Kidney (tissue), 14 donors: ENCODE measurements around the gene LRRC55. TPM values are rescaled to one million over a fixed set of nuclear protein-coding genes. Genes with fewer than 3 reads are reported as not detected.
A peak's percentile ranks its signal among the peaks of the same experiment; 100 is the strongest.

Experiments
- DNase-seq, 5 donors: peaks; one replicate each; pipeline ENCODE4 v3.0.0-alpha.2; 2013 to 2020
- FAIRE-seq: peaks from 2 replicates; lab custom pipeline; 2012; peaks lifted over from hg19 to GRCh38; lab: Jason Lieb, UNC
- H3K27ac ChIP-seq, 2 donors: one replicate each; pipeline ENCODE4 v1.7.0; 2013; ENCODE audit warnings: low read depth in 2 of 2, low read length in 2 of 2, inconsistent platforms in 1 of 2
- H3K27me3 ChIP-seq: one replicate; pipeline ENCODE4 v1.7.1; 2013; ENCODE audit warnings: low read length, inconsistent platforms; ENCODE audit not compliant: control insufficient read depth, insufficient read depth
- H3K36me3 ChIP-seq, 3 donors: one replicate each; pipeline versions ENCODE4 v1.7.0 to v1.7.1; 2013; ENCODE audit warnings: low read length in 3 of 3, control low read depth in 1 of 3, inconsistent platforms in 1 of 3; ENCODE audit not compliant: insufficient read depth in 3 of 3, control insufficient read depth in 2 of 3
- H3K4me1 ChIP-seq, 3 donors: one replicate each; pipeline versions ENCODE4 v1.7.0 to v1.7.1; 2013; ENCODE audit warnings: low read length in 3 of 3, inconsistent platforms in 1 of 3, low read depth in 1 of 3; ENCODE audit not compliant: control insufficient read depth in 2 of 3, insufficient read depth in 2 of 3
- H3K4me3 ChIP-seq, 3 donors: one replicate each; pipeline versions ENCODE4 v1.7.0 to v1.8.1; 2013; ENCODE audit warnings: low read length in 3 of 3, control low read depth in 1 of 3, inconsistent platforms in 1 of 3
- H3K9ac ChIP-seq, 3 donors: one replicate each; pipeline versions ENCODE4 v1.7.0 to v1.7.1; 2013; ENCODE audit warnings: low read length in 3 of 3, control low read depth in 1 of 3, inconsistent platforms in 1 of 3
- H3K9me3 ChIP-seq, 3 donors: one replicate each; pipeline versions ENCODE4 v1.7.0 to v1.7.1; 2013; ENCODE audit warnings: low read length in 3 of 3, control low read depth in 1 of 3, inconsistent platforms in 1 of 3; ENCODE audit not compliant: control insufficient read depth in 2 of 3, insufficient read depth in 1 of 3
- CTCF ChIP-seq: IDR thresholded peaks from 3 replicates; pipeline ENCODE4 v1.5.1; 2012; ENCODE audit warnings: mild to moderate bottlenecking, moderate library complexity, borderline replicate concordance; ENCODE audit not compliant: insufficient read depth; ENCODE audit errors: extremely low read depth
- intact Hi-C: fragments of 100-400 bp; cut with DNase I; formaldehyde crosslinking; loops from one replicate; pipeline ENCODE4 v1.11.1; 2022
- polyA plus RNA-seq: library from polyadenylated mRNA; stranded (reverse); fragments of 350-450 nt; fragmentation: Illumina TruSeq; extraction: RNeasy Lipid Tissue Mini Kit (QIAGEN cat#74804); gene quantifications from one replicate; pipeline ENCODE4 v1.2.3, GENCODE V29; 2014; ENCODE audit warnings: low read depth, low replicate concordance; ENCODE audit not compliant: insufficient read depth
- total RNA-seq: library from RNA; stranded (reverse); fragmentation: NEBNext Ultra II Directional; extraction: Animal tissue kit (Norgen Biotek cat#: 25700); gene quantifications from one replicate; pipeline ENCODE4 v1.2.1, GENCODE V29; 2021
- donor health status: control.
- donor health status: control.
- donor health status: control.
- donor health status: control.
- donor health status: control.
- donor health status: DM: yes; HTN: yes; CAD: no.
- donor health status: Normal renal cell carcinoma (clear cell type).

LRRC55 gene
- total and polyA plus RNA-seq, 2 donors from 2014 or later, result 0.09 TPM; not detected in 1

- Histone ChIP-seq H3K27ac (no peak overlapping the region), H3K9me3 (no peaks in the 10 kb centered on the region), H3K4me1 (no peaks in the 10 kb centered on the region), H3K27me3 (peaks cover 2% of the 10 kb centered on the region), H3K4me3 (peak overlapping the region; percentile 23 to 56 (median 40)), H3K9ac (no peak overlapping the region), H3K36me3 (no peaks in the 10 kb centered on the region)
- TF ChIP-seq CTCF, result no peak
- DNase-seq, result no peak
- intact Hi-C loops, result no loop called here
- no peak for FAIRE-seq
Measured at GRCh38 chr11:57235761-57236703, 54.3 kb downstream of the LRRC55 start.

GRCh38 chr11:57237204-57237681 lies 55.5 kb downstream of the LRRC55 start, which contains the start of gene APLNR:
APLNR (minus strand) TSS chr11:57237250; CDS start chr11:57237004, 246 bp downstream.
- Histone ChIP-seq H3K9me3 (no peaks in the 10 kb centered on the region), H3K36me3 (no peaks in the 10 kb centered on the region), H3K27ac (no peak within 1 kb of the TSS), H3K9ac (peak within 1 kb of the TSS in 1 of 3 donors; percentile 34), H3K4me1 (peaks cover 0 to 3% (median 0%) of the 10 kb centered on the region in 3 donors), H3K27me3 (peaks cover 2% of the 10 kb centered on the region), H3K4me3 (peak within 1 kb of the TSS; percentile 23 to 56 (median 40))
- no peak for TF ChIP-seq CTCF
- intact Hi-C loops, result no loop called here
- no peak for FAIRE-seq
- peak in 2 of 5 donors; percentile 29 to 55 for DNase-seq

- TF ChIP-seq CTCF, result no peak
Measured at GRCh38 chr11:57239348-57239747, 57.6 kb downstream of the LRRC55 start.

More at GRCh38 chr11:57239348-57239747, 57.6 kb downstream of the LRRC55 start:
- H3K9ac ChIP-seq, result no peak overlapping the region
- H3K4me1 ChIP-seq, result peaks cover 0 to 3% (median 0%) of the 10 kb centered on the region in 3 donors
- no peaks in the 10 kb centered on the region for H3K27me3 ChIP-seq
- no peak for DNase-seq
- H3K4me3 ChIP-seq, result no peak overlapping the region
- intact Hi-C loops, result no loop called here
- no peaks in the 10 kb centered on the region for H3K36me3 ChIP-seq
- FAIRE-seq, result no peak
- H3K27ac ChIP-seq, result no peak overlapping the region
- H3K9me3 ChIP-seq, result no peaks in the 10 kb centered on the region
